ENCODE measurements around the gene KIF21A.

DNA sequence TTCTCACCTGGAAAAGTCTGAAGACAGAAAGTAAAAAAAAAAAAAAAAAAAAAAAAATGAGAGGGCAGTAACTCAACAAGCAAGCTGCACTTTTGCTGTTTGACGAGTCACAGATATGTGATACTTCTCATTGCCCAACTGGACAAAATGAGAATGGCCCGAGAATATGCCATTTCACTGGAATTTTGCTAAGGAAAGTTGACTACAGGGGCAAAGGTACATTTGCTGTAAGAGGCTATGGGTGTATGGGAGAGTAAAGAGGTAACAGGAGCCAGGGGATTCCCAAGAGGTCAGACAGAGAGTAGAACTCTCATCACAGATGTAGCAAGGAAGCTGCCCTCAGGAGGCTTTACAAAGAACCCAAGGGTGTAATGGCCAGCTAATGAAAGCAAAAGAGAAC is 22.9 kb downstream of the KIF21A start:
- TF ChIP-seq POLR2AphosphoS5 (IDR thresholded peaks at IDR 0.05; ENCODE audit: borderline replicate concordance, low read depth, low read length) (no peak), EZH2 (IDR thresholded peaks at IDR 0.05) (no peak)
